Fibroblast of pulmonary artery (primary cell): ENCODE results near the gene HACD3.

Source experiments
- DNase-seq: peaks from one replicate; pipeline ENCODE4 v3.0.0-alpha.2; 2010; ENCODE audit warnings: low read depth
- H3K4me3 ChIP-seq: replicated peaks from 2 replicates; pipeline ENCODE4 v1.5.1; 2011; ENCODE audit warnings: low read depth, mild to moderate bottlenecking, control low read depth, low read length, moderate library complexity
- CTCF ChIP-seq: IDR thresholded peaks from 2 replicates; pipeline ENCODE4 v1.5.1; 2011; ENCODE audit warnings: mild to moderate bottlenecking, control low read depth, low read length, inconsistent platforms; ENCODE audit errors: missing control alignments

HACD3 gene, protein sequence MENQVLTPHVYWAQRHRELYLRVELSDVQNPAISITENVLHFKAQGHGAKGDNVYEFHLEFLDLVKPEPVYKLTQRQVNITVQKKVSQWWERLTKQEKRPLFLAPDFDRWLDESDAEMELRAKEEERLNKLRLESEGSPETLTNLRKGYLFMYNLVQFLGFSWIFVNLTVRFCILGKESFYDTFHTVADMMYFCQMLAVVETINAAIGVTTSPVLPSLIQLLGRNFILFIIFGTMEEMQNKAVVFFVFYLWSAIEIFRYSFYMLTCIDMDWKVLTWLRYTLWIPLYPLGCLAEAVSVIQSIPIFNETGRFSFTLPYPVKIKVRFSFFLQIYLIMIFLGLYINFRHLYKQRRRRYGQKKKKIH

GRCh38 chr15:65530318-65531111 is at the start of gene HACD3:
Gene HACD3, plus strand, starts transcription at chr15:65530463. Its CDS starts 169 bp downstream, at chr15:65530632.
- TF ChIP-seq CTCF, result no peak
- H3K4me3 ChIP-seq, result peak within 1 kb of the TSS; percentile 79
- peak; percentile 76 for DNase-seq

- no peak for DNase-seq
- TF ChIP-seq CTCF, result no peak
- H3K4me3 ChIP-seq, result no peak overlapping the region
These were observed 45.4 kb upstream of the HACD3 start for GRCh38 chr15:65484876-65485275.

DNA sequence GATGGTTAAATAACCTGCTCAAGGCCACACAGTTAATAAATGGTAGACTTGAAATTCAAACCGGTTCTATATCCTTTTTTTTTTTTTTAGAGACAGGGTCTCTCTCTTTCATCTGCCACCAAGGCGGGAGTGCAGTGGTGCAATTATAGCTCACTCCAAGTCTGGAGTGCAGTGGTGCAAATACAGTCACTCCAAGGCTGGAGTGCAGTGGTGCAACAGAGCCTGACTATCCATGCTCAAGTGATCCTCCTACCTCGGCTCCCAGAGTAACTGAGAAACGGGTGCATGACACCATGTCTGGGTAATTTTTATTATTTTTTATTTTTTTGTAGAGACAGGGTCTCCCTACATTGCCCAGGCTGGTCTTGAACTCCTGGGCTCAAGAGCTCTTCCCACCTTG is 36.2 kb upstream of the HACD3 start:
- H3K4me3 ChIP-seq, result no peak overlapping the region
- TF ChIP-seq CTCF, result no peak
- no peak for DNase-seq

GRCh38 chr15:65509321-65509720 is 20.9 kb upstream of the HACD3 start:
- TF ChIP-seq CTCF, result no peak
- H3K4me3 ChIP-seq, result no peak overlapping the region
- no peak for DNase-seq

DNA sequence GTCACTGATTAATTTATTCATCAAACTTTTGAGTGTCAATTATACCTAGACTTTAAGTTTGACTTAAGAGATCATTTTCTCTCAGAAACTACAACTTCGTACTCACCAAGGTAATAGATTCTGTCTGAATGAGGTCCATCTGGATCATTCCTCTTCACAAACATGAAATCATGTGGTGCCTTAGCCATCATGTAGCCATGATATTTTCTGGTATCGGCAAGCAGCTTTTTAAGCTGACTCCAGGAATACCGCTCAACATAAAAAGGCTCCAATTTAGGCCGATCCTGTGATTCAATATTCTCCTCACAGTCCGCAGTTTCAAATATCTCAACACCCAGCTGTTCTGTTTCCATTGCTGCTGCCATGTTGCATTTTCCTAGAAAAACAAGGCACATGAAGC is 18.1 kb upstream of the HACD3 start:
- no peak for DNase-seq
- no peak for TF ChIP-seq CTCF
- H3K4me3 ChIP-seq, result peak overlapping the region; percentile 37

- peak overlapping the region; percentile 37 for H3K4me3 ChIP-seq
- TF ChIP-seq CTCF, result no peak
- DNase-seq, result peak; percentile 92
These were observed 17.4 kb upstream of the HACD3 start for GRCh38 chr15:65512807-65513416.
